Esophagus (tissue), 2 donors: ENCODE results near the gene MYO7A. TPM values are rescaled to one million over a fixed set of nuclear protein-coding genes. Genes with fewer than 3 reads are reported as not detected.

Experiments used
- H3K27ac ChIP-seq, 2 donors: one replicate each; pipeline ENCODE4 v1.5.1; 2013; ENCODE audit warnings: low read depth in 2 of 2, mild to moderate bottlenecking in 2 of 2, inconsistent platforms in 1 of 2, low read length in 1 of 2, moderate library complexity in 1 of 2
- H3K27me3 ChIP-seq, 2 donors: one replicate each; pipeline ENCODE4 v1.6.1; 2013; ENCODE audit warnings: low read length in 2 of 2, control low read depth in 1 of 2, mild to moderate bottlenecking in 1 of 2; ENCODE audit not compliant: insufficient read depth in 2 of 2, control insufficient read depth in 1 of 2
- H3K36me3 ChIP-seq, 2 donors: one replicate each; pipeline ENCODE4 v1.6.1; 2013; ENCODE audit warnings: low read length in 1 of 2; ENCODE audit not compliant: control insufficient read depth in 2 of 2, insufficient read depth in 2 of 2
- H3K4me1 ChIP-seq, 2 donors: one replicate each; pipeline ENCODE4 v1.6.1; 2013; ENCODE audit warnings: low read length in 1 of 2; ENCODE audit not compliant: control insufficient read depth in 2 of 2, insufficient read depth in 2 of 2
- H3K4me3 ChIP-seq, 2 donors: one replicate each; pipeline ENCODE4 v1.5.1; 2013; ENCODE audit warnings: low read length in 2 of 2, mild to moderate bottlenecking in 2 of 2, low read depth in 1 of 2, moderate library complexity in 1 of 2
- H3K9me3 ChIP-seq, 2 donors: one replicate each; pipeline ENCODE4 v1.6.1; 2013; ENCODE audit warnings: mild to moderate bottlenecking in 2 of 2, low read depth in 1 of 2, low read length in 1 of 2, moderate library complexity in 1 of 2; ENCODE audit not compliant: control insufficient read depth in 2 of 2, insufficient read depth in 1 of 2
- WGBS, 2 donors: extraction: QIAGEN DNeasy Blood & Tissue Kit; methylation state at CpG; one replicate each; pipeline ENCODE4 v1.1.7; 2013; 5-methylcytosine and 5-hydroxymethylcytosine counted together
- polyA plus RNA-seq, 2 donors: library from polyadenylated mRNA; stranded (reverse); fragments of 200-250 nt; gene quantifications; one replicate each; pipeline ENCODE4 v1.2.3, GENCODE V29; 2013
- donor health status: healthy with polysubstance abuse.
- donor health status: Bipolar disorder and iron deficiency.

MYO7A gene
- polyA plus RNA-seq, 2 donors: 1.1 to 1.2 TPM

DNA sequence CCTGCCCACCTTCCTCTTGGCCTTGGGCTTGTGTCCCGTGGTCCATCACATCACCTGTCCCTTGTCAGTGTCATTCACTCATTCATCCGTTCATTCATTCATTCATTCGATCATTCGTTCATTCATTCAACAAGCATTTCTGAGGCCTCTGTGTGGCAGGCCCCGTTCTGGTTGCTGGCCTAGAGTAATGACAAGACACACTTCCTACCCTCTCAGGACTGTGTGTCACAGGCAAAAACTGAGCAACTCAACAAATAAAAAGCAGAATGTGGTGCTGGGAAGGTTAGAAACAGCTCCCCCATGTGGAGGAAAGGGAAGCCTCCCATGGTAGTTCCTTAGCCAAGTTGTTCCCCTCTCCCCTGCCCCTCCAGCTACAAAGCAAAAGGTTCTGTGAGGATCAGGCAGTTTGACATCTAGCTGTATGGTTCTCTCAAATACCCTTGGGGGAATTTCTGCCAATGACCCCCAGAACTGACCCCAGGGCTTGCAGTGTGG is 27.0 kb upstream of the MYO7A start:
- H3K27me3 ChIP-seq: no peaks in the 10 kb centered on the region
- no peaks in the 10 kb centered on the region for H3K9me3 ChIP-seq
- H3K4me3 ChIP-seq: no peak overlapping the region
- 90 to 91% methylated on average over 5 of the region's 5 CpGs for WGBS, 2 donors
- no peaks in the 10 kb centered on the region for H3K36me3 ChIP-seq
- H3K4me1 ChIP-seq: no peaks in the 10 kb centered on the region
- no peak overlapping the region for H3K27ac ChIP-seq

DNA sequence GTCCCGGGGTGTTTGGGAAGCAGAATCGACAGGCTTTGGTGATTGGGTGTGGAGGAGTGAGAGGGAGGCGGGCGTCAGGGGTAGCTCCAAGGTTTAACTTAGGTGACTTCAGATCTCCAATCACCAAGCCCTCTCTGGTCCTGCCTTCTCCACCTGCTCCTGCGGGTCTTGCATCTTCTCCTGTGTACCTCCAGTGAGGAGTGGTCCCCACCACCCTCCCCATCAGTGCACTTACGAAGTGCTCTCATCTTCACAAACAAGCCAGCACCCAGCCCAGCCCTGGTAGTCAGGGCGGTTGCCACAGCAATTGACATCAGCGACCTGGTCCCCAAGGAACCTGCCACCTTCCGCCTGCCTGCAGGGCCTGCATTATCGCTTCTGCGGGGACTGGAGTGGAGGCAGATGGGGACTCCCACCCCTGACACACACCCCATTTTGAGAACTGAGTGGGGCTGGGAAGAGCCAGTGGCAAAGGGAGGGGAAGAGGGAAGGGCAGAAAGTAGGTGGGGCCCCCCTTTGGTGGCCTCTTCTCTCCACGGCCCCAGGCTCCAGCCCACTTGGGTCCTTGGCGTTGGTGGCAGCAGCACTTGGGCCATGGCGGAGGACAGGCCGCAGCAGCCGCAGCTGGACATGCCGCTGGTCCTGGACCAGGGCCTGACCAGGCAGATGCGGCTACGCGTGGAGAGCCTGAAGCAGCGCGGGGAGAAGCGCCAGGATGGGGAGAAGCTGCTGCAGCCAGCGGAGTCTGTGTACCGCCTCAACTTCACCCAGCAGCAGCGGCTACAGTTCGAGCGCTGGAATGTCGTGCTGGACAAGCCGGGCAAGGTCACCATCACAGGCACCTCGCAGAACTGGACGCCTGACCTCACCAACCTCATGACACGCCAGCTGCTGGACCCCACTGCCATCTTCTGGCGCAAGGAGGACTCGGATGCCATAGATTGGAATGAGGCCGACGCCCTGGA is 25.5 kb upstream of the MYO7A start, which contains the start of gene OMP:
OMP (plus strand) TSS at position 595 of the 965 bp plus-strand sequence; CDS start at position 595, 0 bp downstream.
- Histone ChIP-seq H3K4me1 (no peaks in the 10 kb centered on the region), H3K27me3 (no peaks in the 10 kb centered on the region), H3K27ac (no peak within 1 kb of the TSS), H3K36me3 (no peaks in the 10 kb centered on the region), H3K9me3 (no peaks in the 10 kb centered on the region), H3K4me3 (no peak within 1 kb of the TSS)
- 91% methylated on average over 37 of the region's 37 CpGs for WGBS, 2 donors

DNA sequence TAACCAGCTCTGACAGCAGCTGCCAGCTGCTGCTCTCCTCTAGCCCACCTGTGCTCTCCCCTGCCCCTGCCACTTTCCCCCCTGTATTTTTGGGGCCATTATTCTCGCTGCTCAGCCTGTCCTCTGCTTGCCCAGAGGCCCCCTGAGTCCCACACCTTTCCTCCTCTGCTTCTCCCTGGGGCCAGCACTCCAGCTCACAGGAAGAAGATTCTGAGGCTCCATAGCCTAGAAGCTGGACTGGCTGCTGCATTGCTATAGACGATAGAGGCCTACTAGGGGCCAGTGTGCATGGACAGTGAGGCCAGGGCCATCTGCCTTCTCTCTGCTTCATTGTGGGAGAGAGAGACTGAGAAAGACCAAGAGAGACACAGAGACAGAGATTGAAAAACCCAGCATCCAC is 24.7 kb upstream of the MYO7A start:
- Histone ChIP-seq H3K9me3 (no peaks in the 10 kb centered on the region), H3K27ac (no peak overlapping the region), H3K36me3 (no peaks in the 10 kb centered on the region), H3K4me1 (peaks cover 4% of the 10 kb centered on the region in 2 donors), H3K4me3 (no peak overlapping the region), H3K27me3 (no peaks in the 10 kb centered on the region)
- WGBS, 2 donors: 83 to 89% methylated on average over 2 of the region's 2 CpGs

DNA sequence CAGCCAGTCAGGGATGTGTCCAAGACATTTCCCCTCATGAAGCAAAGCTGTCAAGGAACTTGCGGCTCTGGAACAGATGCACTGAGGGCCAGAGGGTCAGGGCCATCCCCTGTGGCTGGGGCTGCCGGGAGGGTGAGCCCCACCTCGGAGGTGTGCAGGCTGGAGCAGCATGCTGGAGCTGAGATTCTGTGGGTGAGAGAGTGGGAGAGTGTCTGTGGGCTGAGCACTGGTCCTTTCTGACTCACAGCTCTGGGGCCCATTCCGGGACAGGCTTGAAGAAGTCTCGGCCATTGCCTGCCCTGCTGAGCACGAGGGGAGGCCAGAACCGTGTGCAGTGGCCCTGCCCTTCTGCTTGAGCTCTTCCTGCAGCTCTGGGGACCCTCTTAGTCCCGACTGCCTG is 23.3 kb upstream of the MYO7A start:
- H3K9me3 ChIP-seq: no peaks in the 10 kb centered on the region
- WGBS, 2 donors: 86% methylated on average over 8 of the region's 8 CpGs
- no peaks in the 10 kb centered on the region for H3K36me3 ChIP-seq
- peaks cover 4% of the 10 kb centered on the region in 2 donors for H3K4me1 ChIP-seq
- H3K27ac ChIP-seq: no peak overlapping the region
- H3K27me3 ChIP-seq: no peaks in the 10 kb centered on the region
- no peak overlapping the region for H3K4me3 ChIP-seq

DNA sequence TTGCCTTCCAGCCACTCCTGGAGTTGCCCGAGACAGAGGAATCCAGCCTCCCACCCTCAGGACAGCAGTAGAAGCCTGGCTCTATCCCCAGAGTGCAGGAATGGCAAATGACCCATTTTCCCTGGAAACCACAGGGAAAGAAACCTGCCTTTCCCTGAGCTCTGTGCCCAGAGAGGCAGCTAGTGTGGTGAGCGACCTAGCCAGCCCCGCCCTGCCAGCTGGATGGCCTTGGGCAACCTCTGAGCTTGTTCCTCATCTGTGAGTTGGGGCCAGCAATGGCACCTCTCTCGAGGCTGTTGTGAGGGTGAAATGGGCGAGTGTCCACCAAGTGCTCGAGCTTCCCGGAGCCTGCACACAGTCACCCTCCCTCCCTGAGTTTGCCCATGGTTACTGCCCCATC is 21.7 kb upstream of the MYO7A start:
- Histone ChIP-seq H3K4me3 (no peak overlapping the region), H3K9me3 (no peaks in the 10 kb centered on the region), H3K27ac (no peak overlapping the region), H3K36me3 (no peaks in the 10 kb centered on the region), H3K4me1 (peaks cover 4% of the 10 kb centered on the region in 2 donors), H3K27me3 (no peaks in the 10 kb centered on the region)
- 67 to 68% methylated on average over 7 of the region's 7 CpGs for WGBS, 2 donors

DNA sequence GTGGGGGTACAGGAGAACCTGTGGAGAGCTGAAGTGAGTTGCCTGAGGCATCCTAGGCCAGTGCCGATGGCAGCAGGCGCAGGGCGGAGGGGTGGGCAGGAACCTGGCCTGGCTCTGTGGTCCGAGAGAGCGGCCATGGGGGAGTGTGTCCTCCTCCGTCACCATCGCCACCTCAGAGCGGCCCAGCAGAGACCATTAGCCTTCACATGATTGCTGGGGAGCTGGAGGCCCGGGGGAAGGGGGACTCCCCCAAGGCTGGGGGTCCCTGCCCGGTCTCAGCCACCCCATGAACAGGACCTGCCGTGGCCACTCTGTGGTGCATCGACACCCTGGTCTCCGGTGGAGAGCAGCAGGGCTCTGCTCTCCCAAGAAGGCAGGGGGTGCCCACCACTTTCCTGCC is 21.3 kb upstream of the MYO7A start:
- H3K9me3 ChIP-seq: no peaks in the 10 kb centered on the region
- H3K4me1 ChIP-seq: peaks cover 4% of the 10 kb centered on the region in 2 donors
- H3K4me3 ChIP-seq: no peak overlapping the region
- no peak overlapping the region for H3K27ac ChIP-seq
- no peaks in the 10 kb centered on the region for H3K27me3 ChIP-seq
- 96 to 98% methylated on average over 13 of the region's 13 CpGs for WGBS, 2 donors
- no peaks in the 10 kb centered on the region for H3K36me3 ChIP-seq

DNA sequence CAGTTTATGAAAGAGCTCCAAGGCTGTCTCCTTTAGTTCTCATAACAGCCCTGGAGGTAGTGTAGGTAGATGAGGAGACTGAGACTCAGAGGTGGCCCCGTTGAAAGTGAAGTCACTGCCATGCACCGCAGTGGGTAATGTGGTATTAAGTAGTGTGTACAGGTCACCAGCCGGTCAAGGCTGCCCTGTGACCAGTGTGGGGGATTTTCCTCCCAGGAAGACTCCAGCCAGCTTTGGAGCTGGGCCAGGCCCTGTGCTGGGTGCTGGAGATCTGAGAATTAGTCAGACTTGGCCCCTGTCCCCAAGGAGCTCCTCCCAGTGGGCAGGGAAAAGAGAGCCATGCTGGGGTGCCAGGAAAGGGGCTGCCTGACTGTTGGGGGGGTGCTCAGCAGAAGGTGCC is 20.1 kb upstream of the MYO7A start:
- Histone ChIP-seq H3K36me3 (no peaks in the 10 kb centered on the region), H3K27me3 (no peaks in the 10 kb centered on the region), H3K27ac (no peak overlapping the region), H3K9me3 (no peaks in the 10 kb centered on the region), H3K4me1 (peaks cover 4 to 6% of the 10 kb centered on the region in 2 donors), H3K4me3 (no peak overlapping the region)
- WGBS, 2 donors: 55 to 56% methylated on average over 3 of the region's 3 CpGs

DNA sequence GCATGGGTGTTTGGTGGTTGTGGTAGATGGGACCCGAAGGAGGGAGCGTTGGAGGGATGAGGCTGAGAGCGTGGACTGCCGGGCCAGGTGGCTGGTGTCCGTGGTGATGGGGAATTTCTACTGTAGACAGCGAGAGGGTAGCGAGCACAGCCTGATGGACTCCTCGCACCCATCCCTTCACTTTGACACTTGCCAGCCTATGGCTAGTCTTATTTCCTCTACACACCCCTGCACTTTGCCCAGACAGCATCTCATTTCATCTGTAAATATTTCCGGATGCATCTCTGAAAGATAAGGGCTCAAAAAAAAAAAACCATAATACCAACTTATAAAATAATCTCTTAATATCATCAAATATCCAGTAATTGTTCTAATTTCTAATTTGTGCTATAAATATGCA is 19.6 kb upstream of the MYO7A start:
- H3K9me3 ChIP-seq: no peaks in the 10 kb centered on the region
- no peak overlapping the region for H3K27ac ChIP-seq
- 90 to 91% methylated on average over 9 of the region's 9 CpGs for WGBS, 2 donors
- H3K27me3 ChIP-seq: no peaks in the 10 kb centered on the region
- no peak overlapping the region for H3K4me3 ChIP-seq
- no peaks in the 10 kb centered on the region for H3K36me3 ChIP-seq
- peaks cover 4 to 6% of the 10 kb centered on the region in 2 donors for H3K4me1 ChIP-seq

DNA sequence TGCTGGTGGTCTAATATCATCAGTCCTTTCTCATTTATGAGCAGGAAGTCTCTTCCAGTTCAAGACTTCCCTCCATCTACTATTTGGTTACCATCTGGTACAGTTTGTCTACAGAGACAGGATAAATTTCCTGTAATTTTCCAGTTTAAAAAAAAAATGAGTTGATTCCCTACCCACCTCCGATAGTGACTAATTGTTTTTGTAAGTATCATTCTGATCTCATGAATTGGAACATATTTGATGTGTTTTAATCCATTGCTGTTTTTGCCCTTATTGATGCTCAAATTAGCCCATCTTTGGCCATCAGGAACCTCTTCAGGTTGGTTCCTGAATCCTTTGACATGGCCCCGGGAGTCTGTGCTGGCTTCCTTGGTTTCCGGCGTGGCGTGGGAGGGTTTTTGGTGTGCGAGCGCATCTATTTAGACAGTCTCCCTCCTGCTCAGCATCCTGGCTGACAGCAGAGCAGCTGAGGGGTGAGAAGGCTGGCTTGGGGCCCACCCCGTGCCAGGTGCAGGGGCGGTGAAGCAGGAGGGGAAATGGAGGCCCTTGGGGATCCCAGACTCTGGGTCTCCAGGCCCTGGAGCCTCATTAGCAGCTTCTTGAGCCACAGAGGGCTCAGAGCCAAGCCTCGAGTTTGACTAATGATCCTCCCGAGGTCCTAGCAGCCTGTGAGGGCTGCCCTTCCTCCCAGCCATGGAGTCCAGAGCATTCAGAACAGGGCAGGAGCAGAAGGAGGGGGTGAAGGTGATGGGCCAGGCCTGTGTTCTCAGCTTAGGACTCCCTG is 18.6 kb upstream of the MYO7A start:
- Histone ChIP-seq H3K27me3 (no peaks in the 10 kb centered on the region), H3K27ac (no peak overlapping the region), H3K4me1 (peaks cover 4 to 6% of the 10 kb centered on the region in 2 donors), H3K4me3 (no peak overlapping the region), H3K9me3 (no peaks in the 10 kb centered on the region), H3K36me3 (no peaks in the 10 kb centered on the region)
- WGBS, 2 donors: 73 to 79% methylated on average over 11 of the region's 11 CpGs
